Gastroesophageal sphincter (tissue), 4 donors: Measurements from ENCODE around the gene CDH4. TPM values are rescaled to one million over a fixed set of nuclear protein-coding genes. Genes with fewer than 3 reads are reported as not detected.

Source experiments
- ATAC-seq: fragments of 150-250 bp; one replicate; pipeline ENCODE4 v1.9.1; 2016; ENCODE audit warnings: mild to moderate bottlenecking, moderate library complexity
- H3K27ac ChIP-seq, 4 donors: fragments of 200-600 bp; sonication (generic) in 3 of 4; 1 replicate in 3 of 4; 2 replicates in 1 of 4; pipeline ENCODE4 v1.5.1; 2016 to 2019
- H3K27me3 ChIP-seq: fragments of 200-600 bp; sonication (generic); one replicate; pipeline ENCODE4 v1.5.1; 2019
- H3K36me3 ChIP-seq, 2 donors: fragments of 200-600 bp; sonication (generic); one replicate each; pipeline ENCODE4 v1.5.1; 2019; ENCODE audit warnings: control low read depth in 1 of 2
- H3K4me1 ChIP-seq, 3 donors: fragments of 200-600 bp; sonication (generic); 1 replicate in 2 of 3; 2 replicates in 1 of 3; pipeline ENCODE4 v1.5.1; 2016 to 2019; ENCODE audit warnings: control low read depth in 2 of 3
- H3K4me3 ChIP-seq, 2 donors: fragments of 200-600 bp; sonication (generic); one replicate each; pipeline ENCODE4 v1.5.1; 2019; ENCODE audit warnings: mild to moderate bottlenecking in 1 of 2, moderate library complexity in 1 of 2
- H3K9me3 ChIP-seq, 3 donors: fragments of 200-600 bp; sonication (generic); one replicate each; pipeline ENCODE4 v1.5.1; 2017 to 2019; ENCODE audit warnings: control low read depth in 2 of 3
- CTCF ChIP-seq, 4 experiments: fragments of 200-600 bp in 2 of 4; fragments of 450-650 bp in 2 of 4; sonication (generic) in 1 of 4; IDR thresholded peaks; one replicate each; pipeline ENCODE4 v1.5.1; 2017 to 2019; ENCODE audit warnings: antibody characterized with exemption in 4 of 4, mild to moderate bottlenecking in 2 of 4, moderate library complexity in 2 of 4
- EP300 ChIP-seq: sonication (generic); formaldehyde crosslinking; IDR thresholded peaks from one replicate; pipeline ENCODE4 v1.6.1; 2017; ENCODE audit warnings: antibody characterized with exemption, mild to moderate bottlenecking
- POLR2A ChIP-seq, 2 donors: fragments of 450-650 bp; IDR thresholded peaks; one replicate each; pipeline ENCODE4 v1.6.1; 2017; ENCODE audit warnings: antibody characterized with exemption in 2 of 2, mild to moderate bottlenecking in 2 of 2, moderate library complexity in 1 of 2
- POLR2AphosphoS5 ChIP-seq: sonication (generic); formaldehyde crosslinking; IDR thresholded peaks from one replicate; pipeline ENCODE4 v1.6.1; 2017; ENCODE audit warnings: antibody characterized with exemption
- WGBS, 2 donors: methylation state at CpG; one replicate each; pipeline ENCODE4 v1.1.5; 2018; ENCODE audit warnings: low coverage in 1 of 2; 5-methylcytosine and 5-hydroxymethylcytosine counted together
- total RNA-seq, 4 donors: library from RNA; depleted of rRNA; stranded (reverse); fragments of >200 nt; gene quantifications; one replicate each; pipeline ENCODE4 v1.1.0, GENCODE V29; 2016

The CDH4 gene
- total RNA-seq, 4 donors from 2014 or later = under 0.01 to 1.5 (median 0.42) TPM; not detected in 1

DNA sequence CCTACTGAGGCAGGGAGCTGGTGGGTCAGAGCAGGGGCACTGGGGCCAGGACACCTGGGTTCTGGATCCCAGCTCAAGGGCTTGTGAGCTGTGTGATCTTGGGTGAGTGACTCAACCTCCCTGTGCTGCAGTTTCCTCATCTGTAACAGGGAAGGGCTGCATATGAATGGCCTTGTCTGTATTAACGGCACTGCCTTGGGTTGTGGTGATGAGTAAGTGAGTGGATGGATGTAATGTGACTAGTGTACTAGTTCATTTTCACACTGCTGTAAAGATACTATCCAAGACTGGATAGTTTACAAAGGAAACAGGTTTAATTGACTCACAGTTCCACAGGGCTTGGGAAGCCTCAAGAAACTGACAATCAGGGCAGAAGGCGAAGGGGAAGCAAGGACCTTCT is 580.1 kb downstream of the CDH4 start:
- H3K27me3 ChIP-seq = peaks cover 43% of the 10 kb centered on the region
- H3K4me1 ChIP-seq = no peaks in the 10 kb centered on the region

GRCh38 chr20:61833807-61834610 is 581.9 kb downstream of the CDH4 start:
- TF ChIP-seq CTCF (IDR thresholded peaks at IDR 0.05) = no peak
- no peak for TF ChIP-seq POLR2AphosphoS5
- no peak for TF ChIP-seq POLR2A (IDR thresholded peaks at IDR 0.05)
- no peak for TF ChIP-seq EP300
- Histone ChIP-seq H3K9me3 (no peaks in the 10 kb centered on the region), H3K4me1 (no peaks in the 10 kb centered on the region), H3K27me3 (peaks cover 53% of the 10 kb centered on the region), H3K4me3 (no peak overlapping the region), H3K36me3 (no peaks in the 10 kb centered on the region), H3K27ac (no peak overlapping the region)
- WGBS, 2 donors = 51 to 71% methylated on average over 3 to 6 of the region's 14 CpGs
- ATAC-seq = no peak

More for the DNA sequence above, 580.1 kb downstream of the CDH4 start:
- Histone ChIP-seq H3K27ac (no peak overlapping the region), H3K4me3 (no peak overlapping the region), H3K9me3 (peaks cover 0 to 6% (median 0%) of the 10 kb centered on the region in 3 donors), H3K36me3 (no peaks in the 10 kb centered on the region)
- TF ChIP-seq EP300 (no peak), POLR2A (IDR thresholded peaks at IDR 0.05) (no peak), POLR2AphosphoS5 (no peak), CTCF (IDR thresholded peaks at IDR 0.05) (no peak)
- ATAC-seq = no peak
- 67% methylated on average over 1 of the region's 2 CpGs; no CpG with 5 or more reads in 1 of the 2 donors for WGBS, 2 donors

DNA sequence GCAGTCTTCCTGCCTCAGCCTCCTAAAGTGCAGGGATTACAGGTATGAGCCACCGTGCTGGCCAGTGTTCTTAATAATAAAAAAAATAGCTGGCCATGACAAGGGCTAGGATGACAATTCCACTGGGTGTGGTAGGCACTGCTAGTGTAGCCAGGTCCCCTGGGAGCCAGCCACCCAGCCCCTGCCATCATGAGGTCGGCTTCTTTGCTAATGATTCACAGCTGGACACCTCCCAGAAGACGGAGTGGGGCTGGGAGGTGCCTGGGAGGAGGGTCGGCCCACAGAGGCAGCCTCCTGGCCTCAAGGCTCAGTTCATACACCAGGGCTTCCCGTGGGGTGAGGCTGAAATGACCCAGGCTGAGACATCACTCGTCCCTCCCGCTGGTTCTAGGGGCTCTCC is 583.2 kb downstream of the CDH4 start:
- ATAC-seq = no peak
- Histone ChIP-seq H3K9me3 (no peaks in the 10 kb centered on the region), H3K27ac (no peak overlapping the region), H3K27me3 (peaks cover 42% of the 10 kb centered on the region), H3K4me3 (no peak overlapping the region), H3K4me1 (no peaks in the 10 kb centered on the region), H3K36me3 (no peaks in the 10 kb centered on the region)
- TF ChIP-seq EP300 (no peak), POLR2A (IDR thresholded peaks at IDR 0.05) (no peak), CTCF (IDR thresholded peaks at IDR 0.05) (no peak), POLR2AphosphoS5 (no peak)
- 14 to 40% methylated on average over 1 of the region's 7 CpGs for WGBS, 2 donors

DNA sequence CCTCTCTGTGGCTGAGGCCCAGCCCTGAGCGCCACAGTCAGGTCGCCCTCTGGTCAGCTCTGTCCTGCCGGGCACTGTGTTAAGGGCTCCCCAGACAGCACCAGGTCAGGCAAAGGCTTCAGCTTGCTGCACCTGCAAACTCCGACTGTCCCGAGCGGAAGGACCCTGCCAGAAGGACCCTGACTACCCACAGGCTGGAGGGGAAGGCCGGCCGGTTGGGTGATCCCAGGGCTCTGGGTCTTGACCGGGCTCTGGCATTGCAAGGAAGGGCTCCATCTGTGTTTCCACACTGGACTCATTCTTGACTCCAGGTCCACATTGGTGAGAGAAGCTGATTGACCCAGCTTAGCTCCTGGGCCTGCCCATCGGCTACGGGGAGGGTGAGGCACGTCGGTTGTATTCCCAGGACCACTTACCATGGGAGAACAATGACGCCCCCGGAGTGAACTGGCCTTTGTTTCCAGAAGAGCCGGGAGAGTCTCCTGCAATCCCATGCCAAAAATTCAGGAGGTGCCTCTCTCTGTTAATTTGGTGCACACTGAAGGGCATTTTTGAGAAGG is 583.8 kb downstream of the CDH4 start:
- no peak overlapping the region for H3K27ac ChIP-seq
- no peak for TF ChIP-seq EP300
- no peak for TF ChIP-seq POLR2AphosphoS5
- TF ChIP-seq POLR2A (IDR thresholded peaks at IDR 0.05) = no peak
- TF ChIP-seq CTCF (IDR thresholded peaks at IDR 0.05) = no peak
- WGBS, 2 donors = 80 to 83% methylated on average over 1 to 2 of the region's 16 CpGs
- H3K27me3 ChIP-seq = peaks cover 37% of the 10 kb centered on the region
- no peak overlapping the region for H3K4me3 ChIP-seq
- H3K36me3 ChIP-seq = no peaks in the 10 kb centered on the region
- H3K9me3 ChIP-seq = no peaks in the 10 kb centered on the region
- no peaks in the 10 kb centered on the region for H3K4me1 ChIP-seq
- no peak for ATAC-seq

DNA sequence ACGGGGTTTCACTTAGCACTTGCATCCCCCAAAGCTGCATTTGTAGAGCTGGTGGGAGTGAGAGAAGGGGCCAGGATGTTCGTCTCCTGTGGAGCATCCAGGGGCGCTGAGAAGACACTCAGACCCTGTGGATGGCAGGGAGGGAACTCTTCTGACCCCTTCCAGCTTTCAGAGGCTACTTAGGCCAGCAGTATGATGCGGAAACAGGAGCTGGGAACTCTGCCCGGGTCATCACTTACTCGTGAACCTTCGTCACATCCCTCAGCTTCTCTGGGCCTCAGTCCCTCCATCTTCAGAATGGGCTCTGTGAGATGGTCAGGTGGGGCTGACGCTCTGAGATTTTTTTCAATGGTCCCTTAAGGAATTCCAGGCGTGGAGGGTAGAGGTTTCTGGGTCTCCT is 585.1 kb downstream of the CDH4 start:
- ATAC-seq = no peak
- Histone ChIP-seq H3K36me3 (no peaks in the 10 kb centered on the region), H3K27me3 (peaks cover 36% of the 10 kb centered on the region), H3K4me3 (no peak overlapping the region), H3K27ac (no peak overlapping the region), H3K9me3 (no peaks in the 10 kb centered on the region), H3K4me1 (no peaks in the 10 kb centered on the region)
- no peak for TF ChIP-seq POLR2AphosphoS5
- no peak for TF ChIP-seq CTCF (IDR thresholded peaks at IDR 0.05)
- TF ChIP-seq POLR2A (IDR thresholded peaks at IDR 0.05) = no peak
- 78% methylated on average over 6 of the region's 9 CpGs; no CpG with 5 or more reads in 1 of the 2 donors for WGBS, 2 donors
